Panc1 (cell line): Measurements from ENCODE around the gene HMCN2. TPM values are rescaled to one million over a fixed set of nuclear protein-coding genes. Genes with fewer than 3 reads are reported as not detected.

Experiments
- ATAC-seq: fragments of 200-7000 bp; cut with Tn5 transposase; 2 replicates; pipeline ENCODE4 v1.9.1; 2020; ENCODE audit warnings: mild to moderate bottlenecking, moderate library complexity
- BruUV-seq: library from RNA; stranded (reverse); fragments of 400-500 nt; replicated peaks from 2 replicates; lab custom pipeline; 2021; lab: Mats Ljungman, UMichigan
- CTCF ChIA-PET: fragments of 300-600 bp; sonication (Branson Sonifier 250); formaldehyde crosslinking; loops from one replicate; lab custom pipeline; 2022; ENCODE audit warnings: antibody characterized with exemption; lab: Charles Lee
- POLR2A ChIA-PET: fragments of 300-600 bp; sonication (Branson Sonifier 250); formaldehyde crosslinking; loops from one replicate; lab custom pipeline; 2022; ENCODE audit warnings: antibody characterized with exemption; lab: Charles Lee
- DNase-seq: peaks from one replicate; pipeline ENCODE4 v3.0.0-alpha.2; 2010; ENCODE audit warnings: low read depth, low spot score
- H3K27ac ChIP-seq: 2 replicates; pipeline ENCODE4 v1.5.1; 2011; ENCODE audit warnings: mild to moderate bottlenecking, low read length, inconsistent platforms
- H3K27me3 ChIP-seq: fragments of 200-500 bp; sonication (Bioruptor generic); 2 replicates; pipeline ENCODE4 v1.6.0; 2014; ENCODE audit warnings: low read length, inconsistent platforms; ENCODE audit not compliant: control insufficient read depth, insufficient read depth
- H3K36me3 ChIP-seq: fragments of 200-500 bp; sonication (Bioruptor generic); 2 replicates; pipeline ENCODE4 v1.5.1; 2014; ENCODE audit warnings: inconsistent platforms, mild to moderate bottlenecking, low read length, moderate library complexity; ENCODE audit not compliant: control insufficient read depth, insufficient read depth
- H3K4me1 ChIP-seq: 2 replicates; pipeline ENCODE4 v1.5.1; 2011; ENCODE audit warnings: inconsistent platforms, mild to moderate bottlenecking, low read length, moderate library complexity; ENCODE audit not compliant: control insufficient read depth, insufficient read depth
- H3K4me3 ChIP-seq, 2 experiments: 2 replicates each; pipeline ENCODE4 v1.5.1; 2011 to 2012; ENCODE audit warnings: low read depth in 2 of 2, low read length in 2 of 2, mild to moderate bottlenecking in 2 of 2, inconsistent platforms in 1 of 2, moderate library complexity in 1 of 2
- H3K9me3 ChIP-seq: fragments of 200-500 bp; sonication (Bioruptor generic); 2 replicates; pipeline ENCODE4 v1.5.1; 2014; ENCODE audit warnings: low read depth, mild to moderate bottlenecking, inconsistent platforms, low read length, moderate library complexity; ENCODE audit not compliant: control insufficient read depth, insufficient read depth
- CTCF ChIP-seq: fragments of 450-650 bp; IDR thresholded peaks from 2 replicates; pipeline ENCODE4 v1.5.1; 2017; ENCODE audit warnings: mild to moderate bottlenecking
- POLR2AphosphoS5 ChIP-seq: IDR thresholded peaks from 2 replicates; pipeline ENCODE4 v1.6.1; 2012; ENCODE audit warnings: mild to moderate bottlenecking, low read depth, low read length, moderate library complexity
- REST ChIP-seq, 2 experiments: IDR thresholded peaks; 2 replicates each; pipeline ENCODE4 v1.6.1; 2011 to 2012; ENCODE audit warnings: low read depth in 2 of 2, control low read depth in 1 of 2, low read length in 1 of 2, mild to moderate bottlenecking in 1 of 2, moderate library complexity in 1 of 2; ENCODE audit not compliant: insufficient read depth in 1 of 2
- SIN3A ChIP-seq: IDR thresholded peaks from 2 replicates; pipeline ENCODE4 v1.6.1; 2012; ENCODE audit warnings: low read depth, mild to moderate bottlenecking, low read length, moderate library complexity, borderline replicate concordance; ENCODE audit not compliant: insufficient read depth
- TCF7L2 ChIP-seq: IDR thresholded peaks from 2 replicates; pipeline ENCODE4 v1.6.1; 2011; ENCODE audit warnings: mild to moderate bottlenecking, low read depth, low read length, inconsistent platforms
- in situ Hi-C: cut with HindIII; loops from 2 replicates; pipeline ENCODE4 v1.10.0; 2016; ENCODE audit warnings: low sequenced_read_pairs, low pct_unique_long_range_greater_than_20kb
- intact Hi-C: fragments of 100-400 bp; cut with micrococcal nuclease; formaldehyde crosslinking; loops from one replicate; pipeline ENCODE4 v1.10.0; 2022; ENCODE audit not compliant: unreplicated experiment
- total RNA-seq: library from RNA; stranded (reverse); gene quantifications from one replicate; pipeline ENCODE4 v1.2.1, GENCODE V29; 2021; ENCODE audit not compliant: unreplicated experiment

HMCN2 gene
- total RNA-seq, 1 experiment from 2014 or later, result 0.05 TPM

GRCh38 chr9:130289711-130290241, 24.2 kb downstream of the HMCN2 start:
- H3K9me3 ChIP-seq, result no peaks in the 10 kb centered on the region
- POLR2A ChIA-PET, result interaction anchor here (0.5 kb wide), 1 partner anchor 246 kb away, joined by 5 read pairs; no protein-coding TSS in a partner anchor
- no peaks in the 10 kb centered on the region for H3K36me3 ChIP-seq
- H3K4me3 ChIP-seq, result no peak overlapping the region
- TF ChIP-seq SIN3A (no peak), TCF7L2 (no peak), REST (IDR thresholded peaks at IDR 0.05; ENCODE audit: insufficient read depth in 1 of 2, low read depth in 2 of 2, low read length in 1 of 2) (no peak), CTCF (no peak), POLR2AphosphoS5 (no peak)
- peaks cover 12% of the 10 kb centered on the region for H3K27me3 ChIP-seq
- no peaks in the 10 kb centered on the region for H3K4me1 ChIP-seq
- H3K27ac ChIP-seq, result no peak overlapping the region
- BruUV-seq, result no TSS peak
- no peak for DNase-seq
- in situ Hi-C loops, result no loop called here
- no peak for ATAC-seq
- CTCF ChIA-PET, result no interaction called here
- intact Hi-C loops, result no loop called here

- Histone ChIP-seq H3K4me1 (no peaks in the 10 kb centered on the region), H3K4me3 (no peak overlapping the region), H3K9me3 (no peaks in the 10 kb centered on the region), H3K27me3 (peaks cover 12% of the 10 kb centered on the region), H3K36me3 (no peaks in the 10 kb centered on the region), H3K27ac (no peak overlapping the region)
- no peak for DNase-seq
- no TSS peak for BruUV-seq
- in situ Hi-C loops, result no loop called here
- ATAC-seq, result no peak
- no peak for TF ChIP-seq REST (IDR thresholded peaks at IDR 0.05; ENCODE audit: insufficient read depth in 1 of 2, low read depth in 2 of 2, low read length in 1 of 2)
- TF ChIP-seq TCF7L2, result no peak
- TF ChIP-seq SIN3A, result no peak
- TF ChIP-seq POLR2AphosphoS5, result no peak
- TF ChIP-seq CTCF, result no peak
- CTCF ChIA-PET, result interaction anchor here (0.6 kb wide), 1 partner anchor 45 kb away, joined by 3 read pairs; no protein-coding TSS in a partner anchor
- POLR2A ChIA-PET, result interaction anchor here (0.5 kb wide), 1 partner anchor 245 kb away, joined by 5 read pairs; no protein-coding TSS in a partner anchor
- intact Hi-C loops, result no loop called here
Measured at GRCh38 chr9:130290291-130291181, 25.0 kb downstream of the HMCN2 start.
